Fibroblast of peridontal ligament (primary cell): ENCODE data around the gene ETV3L.
A peak's percentile ranks its signal among the peaks of the same experiment; 100 is the strongest.
"Not testable (repeated sequence)": the region's sequence is repeated elsewhere in the genome, so short reads cannot be mapped to it uniquely, and the experiment has no call there.

Experiments
- DNase-seq: peaks from one replicate; pipeline ENCODE4 v3.0.0-alpha.2; 2010; ENCODE audit errors: extremely low read depth

Gene ETV3L

DNA sequence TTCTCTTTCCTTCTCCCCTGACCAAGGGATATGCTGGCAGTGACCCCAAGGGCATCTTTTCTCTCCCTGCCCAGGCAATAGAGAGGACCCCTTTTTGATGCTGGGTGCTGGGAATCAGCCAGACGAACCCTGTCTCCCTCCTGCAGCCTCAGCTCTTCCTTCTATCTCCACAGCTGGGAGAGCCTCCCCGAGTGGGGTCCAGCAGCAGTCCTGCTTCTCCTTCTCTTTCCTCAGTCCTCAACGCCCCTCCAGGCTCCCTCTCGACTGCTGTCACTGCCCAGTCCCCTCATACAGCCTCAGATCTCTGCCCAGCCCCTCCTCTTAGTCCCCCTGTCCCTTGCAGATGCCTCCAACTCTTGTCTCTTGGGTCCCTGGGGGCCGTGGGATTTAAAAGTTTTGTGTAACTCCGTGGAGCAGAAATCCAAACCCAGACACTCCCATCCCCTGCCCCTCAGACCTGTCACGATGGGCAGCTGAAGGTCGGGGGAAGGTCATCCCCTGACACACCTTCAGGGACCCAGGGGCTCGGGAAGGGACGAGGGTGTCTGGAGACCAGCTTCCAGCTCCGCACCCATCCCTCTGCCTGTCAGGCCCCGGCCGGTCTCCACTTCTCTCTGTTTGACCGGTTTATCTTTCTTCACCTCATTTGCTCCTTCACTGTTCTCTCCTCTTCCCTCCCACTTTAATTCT lies 5.8 kb upstream of the ETV3L start:
- DNase-seq: no peak

DNA sequence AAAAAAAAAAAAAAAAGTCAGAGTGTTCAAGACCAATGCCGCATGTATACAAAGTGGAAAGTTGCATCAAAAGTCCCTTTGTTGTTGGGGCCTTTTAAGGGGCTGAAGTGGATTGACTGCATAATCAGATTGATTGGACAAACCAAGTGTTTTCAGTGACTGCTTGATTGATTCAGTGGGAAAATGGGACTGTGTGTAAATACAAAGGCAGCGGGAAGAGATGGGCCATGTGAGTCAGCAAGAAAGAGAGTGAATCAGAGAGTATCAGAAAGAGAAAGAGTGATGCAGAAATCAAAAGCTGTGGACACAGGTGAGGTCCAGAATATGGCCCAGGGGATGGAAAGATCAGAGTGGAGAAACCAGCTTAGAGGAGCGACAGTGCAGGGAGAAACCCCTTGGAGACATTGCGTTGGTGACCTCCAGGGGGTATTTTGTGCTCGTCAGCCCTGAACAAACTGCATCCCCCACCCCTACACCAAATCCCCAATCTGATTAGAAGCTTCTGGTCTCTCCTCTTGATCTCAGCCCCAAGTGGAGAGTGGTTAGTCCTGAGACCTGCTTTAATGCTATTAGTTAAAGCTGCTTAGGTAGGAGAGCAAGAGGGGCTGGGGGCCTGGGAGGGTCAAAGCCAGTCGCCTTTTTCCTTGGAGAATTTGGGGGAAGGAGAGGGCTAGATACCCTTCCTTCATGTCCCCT lies 5.1 kb upstream of the ETV3L start:
- peak; percentile 34 for DNase-seq

DNA sequence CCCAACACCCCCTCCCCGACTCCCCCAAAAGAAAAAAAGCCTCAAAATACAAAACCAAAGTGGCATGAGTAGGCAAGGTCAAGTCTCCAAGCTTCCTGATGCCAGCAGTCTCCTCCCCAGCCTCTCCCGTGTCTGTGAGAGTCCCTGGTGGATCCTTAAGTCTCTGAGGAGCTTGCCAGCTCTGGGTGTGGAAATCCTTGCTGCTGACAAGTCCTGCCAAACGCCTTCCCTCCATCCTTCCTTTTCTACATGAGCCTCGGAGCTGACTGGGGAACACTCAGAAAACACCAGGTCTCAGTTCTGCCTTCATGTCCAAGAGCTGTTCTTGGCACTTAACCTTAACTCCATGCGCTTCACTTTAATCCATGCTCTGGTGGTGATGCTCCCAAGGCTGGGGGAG lies 3.7 kb upstream of the ETV3L start:
- no peak for DNase-seq

DNA sequence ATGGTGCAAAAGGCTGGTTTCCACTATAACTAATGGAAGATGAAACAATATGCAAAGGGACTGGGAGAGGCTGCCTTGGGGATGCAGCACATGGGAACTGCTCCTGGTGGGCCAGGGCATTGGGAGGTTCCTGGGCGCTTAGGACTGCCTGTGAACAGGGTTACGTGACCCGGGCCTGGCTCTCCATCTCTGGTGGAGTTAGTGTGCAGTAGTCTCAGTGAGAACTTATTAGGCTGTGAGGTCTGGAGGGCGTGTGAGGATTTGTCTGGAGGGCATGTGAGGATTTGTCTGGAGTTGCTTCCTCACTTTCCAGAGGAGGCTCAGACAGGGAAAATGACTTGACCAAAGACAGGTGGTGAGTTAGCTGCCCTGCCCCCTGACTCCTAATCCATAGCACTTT lies 1.5 kb upstream of the ETV3L start:
- no peak for DNase-seq

DNA sequence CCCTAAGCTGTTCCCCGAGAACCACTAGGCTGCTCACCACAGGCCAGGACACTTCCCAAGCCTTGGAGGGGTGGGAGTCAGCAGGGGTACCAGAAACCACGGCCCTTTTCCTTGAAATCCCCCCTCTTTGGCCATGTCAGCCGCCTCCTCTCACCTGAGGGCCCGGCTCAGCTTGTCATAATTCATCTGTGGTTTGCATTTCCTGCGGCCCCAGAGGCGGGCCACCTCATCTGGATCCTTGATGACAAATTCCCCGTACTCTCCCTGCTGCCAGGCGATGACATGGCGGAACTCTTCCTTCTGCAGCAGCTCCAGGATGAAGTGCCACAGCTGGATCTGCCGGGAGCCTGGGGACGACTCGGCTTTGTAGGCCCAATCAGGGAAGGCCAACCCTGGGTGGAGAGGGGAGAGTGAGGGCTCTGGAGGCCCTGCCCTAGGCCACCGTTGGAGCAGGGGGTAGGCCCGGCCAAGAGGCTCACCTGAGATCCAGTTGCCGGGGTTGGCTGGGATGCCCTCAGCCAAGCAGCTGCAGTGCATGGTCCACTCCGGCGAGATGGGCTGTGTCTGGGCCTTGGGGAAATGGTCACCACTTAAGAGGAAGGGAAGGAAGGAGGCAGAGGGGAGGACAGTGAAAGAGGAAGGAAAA lies 498 bp downstream of the ETV3L start:
- DNase-seq: not testable (repeated sequence)

DNA sequence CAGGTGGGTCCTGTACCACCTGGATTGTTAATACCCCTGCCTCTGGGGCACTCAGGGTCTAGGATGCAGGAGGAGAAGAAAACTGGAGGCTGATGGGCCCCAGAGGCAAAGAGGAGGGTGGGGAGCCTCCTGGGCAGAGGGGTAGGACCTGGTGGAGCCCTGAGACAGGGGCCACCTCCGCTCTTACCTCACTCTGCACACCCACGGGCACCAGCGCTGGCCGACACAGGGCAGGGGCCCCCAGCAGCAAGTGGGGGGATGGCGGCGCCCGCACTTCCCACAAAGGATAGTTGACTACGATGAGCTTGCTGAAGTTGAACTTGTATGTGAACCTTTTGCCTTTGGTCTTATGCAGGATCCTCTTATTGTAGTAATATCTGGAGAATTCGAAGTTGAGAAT lies 1.1 kb downstream of the ETV3L start:
- no peak for DNase-seq

DNA sequence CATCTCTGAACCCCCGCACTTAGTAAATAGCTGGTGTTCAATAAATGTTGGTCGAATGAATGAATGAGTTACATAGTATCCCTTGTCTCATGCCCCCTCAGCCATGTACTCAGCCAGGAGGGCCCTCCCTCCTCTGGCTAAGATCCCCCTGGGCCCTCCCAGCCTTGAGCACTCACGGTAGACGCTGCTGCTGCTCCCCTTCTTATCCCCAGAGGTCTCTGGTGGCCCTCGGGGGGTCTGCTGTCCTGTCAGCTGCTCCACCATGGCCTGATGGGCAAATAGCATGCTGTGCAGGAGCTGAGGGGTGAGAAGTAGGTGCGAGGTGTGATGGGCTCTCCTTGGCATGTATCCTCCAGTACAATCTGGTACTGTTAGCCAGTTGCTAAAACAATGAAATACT lies 1.9 kb downstream of the ETV3L start:
- DNase-seq: no peak

DNA sequence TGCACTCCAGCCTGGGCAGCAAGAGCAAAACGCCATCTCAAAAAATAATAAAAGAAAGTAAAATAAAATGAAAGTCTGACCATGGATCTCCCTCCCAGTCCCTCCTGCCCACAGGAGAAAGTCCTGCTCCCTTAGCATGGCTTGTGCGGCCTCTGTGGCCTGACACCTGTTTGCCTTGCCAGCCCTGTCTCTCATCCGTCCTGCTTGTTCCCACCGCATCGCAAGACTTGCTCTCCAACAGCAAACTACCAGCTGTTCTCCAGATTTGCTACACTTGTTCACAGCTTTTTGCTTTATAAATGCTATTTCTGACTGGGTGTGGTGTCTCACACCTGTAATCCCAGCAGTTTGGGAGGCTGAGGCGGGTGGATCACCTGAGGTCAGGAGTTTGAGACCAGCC lies 2.7 kb downstream of the ETV3L start:
- no peak for DNase-seq

DNA sequence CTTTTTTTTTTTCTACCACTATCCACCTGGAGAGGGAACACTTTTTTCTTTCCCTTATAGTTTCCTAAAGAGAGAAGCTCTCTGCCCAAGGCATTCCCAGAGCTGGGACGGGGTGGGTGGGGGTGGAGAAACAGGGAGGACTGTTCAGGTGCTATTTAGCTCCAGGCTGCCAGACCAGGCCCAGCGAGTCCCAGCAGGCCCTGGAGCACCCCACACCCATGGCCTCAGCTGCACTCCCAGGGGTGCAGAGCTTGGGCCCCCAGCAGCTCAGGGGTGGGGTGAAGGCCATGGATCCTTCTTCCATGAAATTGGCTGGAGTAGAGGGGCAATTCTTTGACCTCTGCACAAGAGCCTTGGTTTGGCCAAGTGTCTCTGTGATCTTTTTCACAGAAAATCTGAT lies 4.1 kb downstream of the ETV3L start:
- DNase-seq: no peak

DNA sequence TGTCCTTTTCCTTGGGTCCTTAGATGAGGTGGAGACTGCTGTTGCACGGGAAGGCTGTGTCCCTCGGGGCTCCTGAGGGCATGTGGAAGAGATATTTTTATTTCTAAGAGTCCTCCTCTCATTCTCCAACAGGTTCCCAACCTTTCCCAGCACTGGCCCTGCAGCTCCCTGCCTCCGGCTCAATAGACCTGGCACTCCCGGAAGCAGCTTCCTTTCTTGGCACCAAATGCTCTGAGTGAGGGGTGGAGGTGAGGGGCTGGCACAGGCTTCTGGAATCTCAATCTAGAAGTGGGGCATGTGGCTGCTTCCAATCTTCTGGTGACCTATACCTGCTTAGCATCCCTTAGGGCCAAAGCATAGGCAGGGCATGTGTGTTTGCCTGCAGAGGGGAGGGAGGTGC lies 4.5 kb downstream of the ETV3L start:
- no peak for DNase-seq

DNA sequence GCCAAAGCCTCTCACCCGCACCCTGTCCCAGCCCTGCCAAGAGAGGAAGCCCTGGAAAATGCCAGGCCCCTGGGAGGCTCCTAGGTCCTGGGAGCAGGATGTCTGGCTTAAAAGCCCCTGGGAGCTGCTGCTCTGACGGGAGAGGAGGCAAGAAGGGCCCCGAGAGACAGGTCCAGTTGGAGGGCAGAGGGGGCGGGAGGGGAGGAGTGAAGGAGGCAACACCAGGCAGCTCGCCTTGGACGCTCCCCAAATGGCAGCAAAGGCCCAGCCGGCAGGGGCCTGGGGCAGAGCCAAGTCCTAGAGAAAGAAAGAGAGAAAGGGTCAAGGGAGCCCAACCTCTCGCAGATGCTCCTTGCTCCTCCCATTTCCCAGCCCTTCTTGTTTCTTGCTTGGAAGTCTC lies 6.8 kb downstream of the ETV3L start:
- DNase-seq: peak; percentile 23

DNA sequence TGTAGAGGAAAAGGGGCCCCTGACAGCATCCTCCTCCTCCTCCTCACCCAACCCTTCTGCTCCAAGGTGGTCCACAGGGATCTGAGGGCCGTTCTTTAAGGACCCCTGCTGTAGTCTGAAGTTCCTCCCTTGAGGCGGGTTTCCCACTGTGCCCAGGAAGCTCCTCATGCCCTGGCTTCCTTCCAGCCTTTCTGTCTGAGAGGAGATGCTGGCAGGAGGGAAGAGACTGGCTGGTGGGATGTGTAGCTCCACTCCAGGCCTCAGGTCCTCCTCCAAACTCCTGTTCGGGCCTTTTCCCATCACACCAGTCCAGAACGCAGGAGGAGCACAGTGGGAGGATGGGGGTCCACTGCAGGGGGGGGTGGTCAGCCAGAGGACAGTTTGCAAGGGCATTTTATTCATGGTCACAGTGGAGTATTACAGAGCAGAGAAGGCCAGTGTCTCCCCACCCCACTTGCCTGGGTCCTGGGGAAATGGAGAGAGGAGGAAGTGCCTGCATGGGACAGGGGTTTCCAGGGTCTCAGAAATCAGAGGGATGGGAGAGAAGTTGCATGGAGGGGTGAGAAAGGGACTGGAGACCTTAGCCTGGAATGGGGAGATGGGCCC lies 7.8 kb downstream of the ETV3L start:
- no peak for DNase-seq

DNA sequence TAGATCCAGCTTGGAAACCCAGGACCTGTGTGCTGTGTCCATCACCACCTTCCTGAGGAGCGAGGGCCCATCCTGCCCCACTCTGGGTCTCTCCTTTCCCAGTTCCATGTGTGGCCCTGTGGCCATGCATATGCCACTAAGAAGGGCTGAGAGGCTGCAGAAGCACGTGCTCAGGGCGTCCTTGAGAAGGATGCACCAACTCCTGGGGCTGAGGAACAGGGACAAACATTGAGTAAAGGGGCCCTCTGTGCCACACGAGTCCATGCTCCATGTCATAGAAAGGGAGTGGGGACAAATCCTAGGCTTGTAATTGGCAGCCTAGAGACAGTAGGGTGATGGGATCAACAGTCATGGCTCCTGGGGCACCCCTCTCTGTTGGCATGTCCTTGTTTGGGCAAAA lies 8.4 kb downstream of the ETV3L start:
- no peak for DNase-seq

DNA sequence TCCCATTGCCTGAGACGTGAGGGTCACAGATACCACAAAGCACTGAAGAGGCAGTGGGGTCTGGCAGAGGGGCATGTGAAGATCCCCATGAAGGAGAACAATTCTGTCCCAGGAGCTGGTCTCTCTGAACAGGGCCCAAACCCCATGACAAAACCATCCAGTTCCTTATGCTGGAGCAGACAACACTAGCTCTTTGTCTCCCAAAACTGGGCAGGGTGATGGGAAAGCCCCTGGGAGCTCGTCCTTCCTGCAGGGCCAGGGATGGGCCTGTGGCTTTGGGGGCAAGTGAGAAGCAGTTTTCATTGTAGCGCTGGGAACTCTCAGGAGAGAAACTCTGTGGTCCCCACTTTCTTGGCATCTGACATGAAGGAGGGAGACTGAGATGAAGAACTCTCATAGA lies 8.8 kb downstream of the ETV3L start:
- DNase-seq: no peak

DNA sequence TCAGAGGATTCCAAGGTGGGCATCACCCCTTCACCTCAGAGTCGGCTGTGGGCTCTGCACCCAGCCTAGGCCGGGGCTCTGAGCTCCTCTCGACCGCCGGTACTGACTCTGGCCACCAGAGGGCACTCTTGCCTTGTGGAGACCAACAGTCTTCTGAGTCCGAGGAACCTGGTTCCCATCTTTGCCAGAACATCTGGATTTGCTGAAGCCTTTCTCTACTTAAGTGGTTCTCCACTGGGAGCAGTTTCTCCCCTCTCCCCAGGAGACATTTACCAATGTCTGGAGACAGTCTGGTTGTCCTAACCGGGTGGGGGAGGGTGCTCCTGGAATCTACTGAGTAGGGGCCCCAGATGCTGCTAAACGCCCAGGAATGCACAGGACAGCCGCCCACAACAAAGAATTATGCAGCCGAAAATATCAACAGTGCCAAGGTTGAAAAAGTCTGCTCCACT lies 9.4 kb downstream of the ETV3L start:
- peak; percentile 93 for DNase-seq

DNA sequence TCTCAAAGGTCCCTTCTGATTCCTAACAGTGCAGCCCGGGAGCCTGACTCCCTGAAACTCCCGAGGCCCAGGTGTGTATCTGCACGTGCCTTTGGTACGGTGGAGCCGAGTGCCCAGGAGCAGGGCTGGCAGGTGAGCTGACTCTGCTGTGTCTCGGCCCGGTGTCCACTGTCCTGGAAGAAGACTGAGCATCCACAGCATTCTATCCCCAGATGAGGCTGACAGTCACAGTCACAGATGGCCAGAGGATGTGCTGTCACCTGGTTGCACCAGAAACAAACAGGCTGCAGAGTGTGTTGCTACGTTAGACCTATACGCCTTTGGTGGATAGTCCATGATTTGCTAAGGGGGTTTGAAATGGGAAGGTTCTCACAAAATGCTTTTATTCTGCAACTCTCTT lies 9.8 kb downstream of the ETV3L start:
- no peak for DNase-seq

DNA sequence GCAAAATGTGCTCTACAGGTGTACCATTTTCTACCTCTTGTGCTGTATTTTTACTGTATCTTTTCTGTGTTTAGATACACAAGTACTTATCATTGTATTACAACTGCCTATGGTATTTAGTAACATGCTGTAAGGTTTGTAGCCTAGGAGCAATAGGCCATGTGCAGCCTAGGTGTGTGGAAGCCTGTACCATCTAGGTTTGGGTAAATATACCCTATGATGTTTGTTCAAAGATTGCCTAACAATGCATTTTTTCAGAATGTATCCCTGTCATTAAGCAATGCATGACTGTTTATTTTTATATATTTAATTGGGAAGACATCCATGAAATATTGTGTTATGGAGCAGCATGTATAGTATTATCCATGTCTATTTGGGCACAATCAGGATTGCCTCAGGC lies 11.0 kb downstream of the ETV3L start:
- DNase-seq: no peak

DNA sequence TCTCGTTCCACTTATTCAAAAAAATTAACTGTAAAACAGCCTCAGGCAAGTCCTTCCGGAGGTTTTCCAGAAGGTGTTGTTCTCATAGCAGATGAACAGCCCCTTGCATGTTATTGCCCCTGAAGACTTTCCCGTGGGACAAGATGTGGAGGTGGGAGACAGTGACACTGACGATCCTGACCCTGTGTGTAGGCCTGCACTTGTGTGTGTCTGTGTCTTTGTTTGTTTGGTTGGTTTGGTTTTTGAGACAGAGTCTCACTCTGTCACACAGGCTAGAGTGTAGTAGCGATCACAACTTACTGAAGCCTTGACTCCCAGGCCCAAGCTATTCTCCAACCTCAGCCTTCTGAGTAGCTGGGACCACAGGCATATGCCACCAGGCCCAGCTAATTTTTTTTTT lies 12.6 kb downstream of the ETV3L start:
- DNase-seq: no peak

DNA sequence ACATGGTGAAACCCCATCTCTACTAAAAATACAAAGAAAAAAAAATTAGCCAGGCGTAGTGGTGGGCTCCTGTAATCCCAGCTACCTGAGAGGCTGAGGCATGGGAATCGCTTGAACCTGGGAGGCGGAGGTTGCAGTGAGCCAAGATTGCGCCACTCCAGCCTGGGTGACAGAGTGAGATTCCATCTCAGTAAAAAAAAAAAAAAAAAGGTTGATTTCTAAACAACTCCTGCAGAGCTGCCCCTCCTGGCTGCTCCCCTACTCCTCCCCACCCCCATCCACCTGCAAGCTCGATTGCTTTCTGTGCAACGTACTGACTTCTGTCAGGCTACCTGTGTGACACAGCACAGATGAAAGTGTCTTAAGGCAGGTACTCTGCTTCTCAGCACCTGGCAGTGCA lies 13.3 kb downstream of the ETV3L start:
- no peak for DNase-seq

DNA sequence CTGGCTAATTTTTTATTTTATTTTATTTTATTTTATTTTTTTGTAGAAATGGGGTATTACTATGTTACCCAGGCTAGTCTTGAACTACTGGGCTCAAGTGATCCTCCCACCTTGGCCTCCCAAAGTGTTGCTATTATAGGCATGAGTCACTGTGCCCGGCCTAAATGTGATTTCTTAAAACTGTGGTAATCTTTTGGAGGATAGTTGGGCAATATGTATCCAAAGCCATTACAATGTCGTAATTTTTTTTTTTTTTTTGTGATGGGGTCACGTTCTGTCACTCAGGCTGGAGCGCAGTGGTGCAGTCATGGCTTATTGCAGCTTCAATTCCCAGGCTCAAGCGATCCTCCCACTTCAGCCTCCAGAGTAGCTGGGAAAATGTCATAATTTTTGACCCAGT lies 14.2 kb downstream of the ETV3L start:
- peak; percentile 45 for DNase-seq

DNA sequence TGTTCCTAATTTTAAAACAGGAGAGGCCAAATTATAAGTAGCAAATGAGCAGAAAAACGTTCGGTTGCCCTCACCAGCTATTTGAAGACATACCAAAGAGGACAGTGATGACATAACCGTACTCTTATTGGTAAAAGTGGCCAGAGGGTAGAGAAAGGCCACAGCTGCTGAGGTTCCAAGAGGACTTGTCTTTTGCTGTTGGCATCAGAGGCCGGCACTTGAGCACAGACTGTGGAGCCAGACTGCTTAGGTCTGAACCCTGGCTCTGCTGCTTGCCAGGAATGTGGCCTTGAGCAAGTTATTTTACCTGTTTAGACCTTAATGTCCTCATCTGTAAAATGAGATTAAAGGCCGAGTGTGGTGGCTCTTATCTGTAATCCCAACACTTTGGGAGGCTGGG lies 14.9 kb downstream of the ETV3L start:
- no peak for DNase-seq

DNA sequence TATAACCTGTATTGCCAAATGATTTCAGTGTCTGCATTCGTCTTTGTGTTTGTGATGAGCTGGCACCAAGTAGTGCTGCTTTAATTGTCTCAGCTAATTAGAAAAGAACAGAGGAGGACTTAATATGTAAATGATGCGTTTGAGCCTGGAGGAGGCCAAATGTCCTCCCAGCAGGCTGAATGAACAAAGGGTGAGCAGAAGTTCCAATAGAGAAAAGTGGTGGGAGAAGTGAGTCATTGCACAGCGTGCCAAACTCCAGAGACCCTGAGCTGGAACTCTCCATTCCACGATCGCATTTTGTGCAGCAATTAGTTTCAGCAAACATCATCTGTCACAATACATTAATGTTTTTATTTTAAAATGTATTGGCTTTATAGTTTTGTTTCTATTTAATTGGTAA lies 17.9 kb downstream of the ETV3L start:
- no peak for DNase-seq

DNA sequence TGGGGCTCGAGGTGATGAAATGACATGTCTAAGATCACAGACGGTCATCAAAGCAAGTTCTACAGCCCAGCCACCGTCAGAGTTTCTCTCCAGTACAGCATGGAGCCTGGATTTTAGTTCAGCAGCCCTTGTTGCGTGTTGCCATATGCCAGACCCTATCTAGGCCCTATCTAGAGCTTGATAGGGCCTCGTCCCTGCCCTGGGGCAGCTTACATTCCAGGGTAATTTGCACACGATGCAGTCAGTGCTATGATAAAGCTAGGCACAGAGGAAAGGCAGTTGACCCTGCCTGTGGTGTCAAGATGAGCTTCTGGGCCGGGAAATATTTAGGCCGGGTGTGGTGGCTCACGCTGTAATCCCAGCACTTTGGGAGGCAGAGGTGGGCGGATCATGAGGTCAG lies 18.9 kb downstream of the ETV3L start:
- DNase-seq: no peak
